WI38 (cell line): Measurements from ENCODE around the gene GMDS.

Experiments used
- H3K4me3 ChIP-seq: 2 replicates; pipeline ENCODE4 v1.5.1; 2011; ENCODE audit warnings: low read depth, mild to moderate bottlenecking, control low read depth, low read length
- CTCF ChIP-seq: IDR thresholded peaks from 2 replicates; pipeline ENCODE4 v1.5.1; 2012; ENCODE audit warnings: low read depth, mild to moderate bottlenecking, control low read depth, low read length

GMDS gene

GRCh38 chr6:1574083-1574761, 671.2 kb downstream of the GMDS start:
- TF ChIP-seq CTCF, result no peak
- no peak overlapping the region for H3K4me3 ChIP-seq
